ENCODE data around the gene RAB2B.

RAB2B gene

DNA sequence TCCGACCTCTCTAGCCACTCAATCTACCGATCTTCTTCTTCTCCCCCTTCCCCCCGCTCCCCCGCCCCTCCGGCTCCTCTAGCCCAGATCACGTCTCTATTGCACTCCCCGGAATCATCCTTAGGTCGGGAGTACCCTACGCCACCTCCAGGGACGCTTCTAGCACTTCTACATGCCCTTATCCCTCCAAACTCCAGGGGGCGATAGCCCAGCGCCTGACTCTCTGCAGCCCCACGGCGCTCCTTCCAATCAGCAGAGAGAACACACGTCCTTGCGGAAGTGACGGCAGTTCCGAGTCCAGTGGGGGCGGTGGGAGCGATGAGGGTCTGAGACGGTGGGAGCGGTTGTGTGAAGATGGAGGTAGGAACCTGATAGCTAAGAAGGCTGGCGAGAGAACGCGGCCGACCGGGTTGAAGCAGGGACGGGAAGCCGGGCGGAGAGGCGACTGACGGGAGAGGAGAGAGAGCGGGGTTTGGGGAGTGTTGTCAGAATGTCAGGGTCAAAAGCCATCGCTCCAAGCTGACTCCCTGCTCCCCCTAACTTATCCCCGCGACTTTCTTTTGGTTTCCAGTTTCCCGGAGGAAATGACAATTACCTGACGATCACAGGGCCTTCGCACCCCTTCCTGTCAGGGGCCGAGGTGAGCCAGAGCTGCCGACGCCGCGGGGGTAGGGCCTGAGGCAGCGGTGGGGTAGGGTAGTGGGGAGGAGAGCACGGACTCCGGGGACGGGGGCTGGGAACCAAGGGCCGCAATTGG, at the start of gene RAB2B, which contains the start of gene TOX4:
TSS of gene RAB2B (minus strand) at position 35 of the 757 bp plus-strand sequence. CDS start 87 bp downstream, outside the sequence.
TSS of gene TOX4 (plus strand) at position 271 of the 757 bp plus-strand sequence. CDS start at position 355, 84 bp downstream.
- peak; percentile 64 for DNase-seq (ENCODE audit: low read depth)

- peak; percentile 31 for DNase-seq (ENCODE audit: low read depth)
Observed at GRCh38 chr14:21525962-21526671, 49.4 kb upstream of the RAB2B start, which contains the start of gene SALL2. SALL2 (minus strand) TSS chr14:21526346; CDS start chr14:21526127, 219 bp downstream.

- DNase-seq (ENCODE audit: low read depth) = no peak
Observed at GRCh38 chr14:21525571-21525961, 48.8 kb upstream of the RAB2B start.

GRCh38 chr14:21524575-21525490, 48.1 kb upstream of the RAB2B start:
- DNase-seq (ENCODE audit: low read depth) = no peak

- DNase-seq (ENCODE audit: low read depth) = no peak
Observed at GRCh38 chr14:21523203-21523602, 46.4 kb upstream of the RAB2B start.

GRCh38 chr14:21521501-21521900, 44.7 kb upstream of the RAB2B start:
- no peak for DNase-seq (ENCODE audit: low read depth)

- DNase-seq (ENCODE audit: low read depth) = no peak
Observed at GRCh38 chr14:21520767-21521166, 44.0 kb upstream of the RAB2B start.

DNA sequence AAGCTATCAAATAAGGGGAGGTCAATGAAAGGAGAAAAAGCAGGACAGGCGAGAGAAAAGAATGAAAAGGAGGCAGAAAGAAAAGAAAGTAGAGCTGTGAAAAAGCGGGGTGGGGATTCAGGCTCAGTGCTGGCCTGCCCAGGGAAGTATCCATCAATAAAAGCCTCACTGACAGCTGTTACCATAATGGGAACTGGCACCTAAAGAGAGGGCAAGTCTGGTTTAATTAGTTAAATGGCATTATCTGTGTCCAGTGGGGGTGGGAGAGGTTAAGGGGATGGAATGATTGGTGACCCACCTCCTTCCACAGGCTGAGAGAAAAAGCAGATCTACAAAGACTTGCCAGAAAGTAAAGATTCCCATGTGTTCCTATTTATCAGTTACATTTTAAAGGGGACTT, 42.0 kb upstream of the RAB2B start:
- no peak for DNase-seq (ENCODE audit: low read depth)

- no peak for DNase-seq (ENCODE audit: low read depth)
Observed at GRCh38 chr14:21514341-21514740, 37.6 kb upstream of the RAB2B start.

GRCh38 chr14:21510735-21511657, 34.2 kb upstream of the RAB2B start, which contains the start of gene METTL3:
METTL3 (minus strand) TSS chr14:21511340; CDS start chr14:21511223, 117 bp downstream.
- DNase-seq (ENCODE audit: low read depth) = peak; percentile 65

GRCh38 chr14:21509432-21510143, 32.8 kb upstream of the RAB2B start:
- DNase-seq (ENCODE audit: low read depth) = no peak

DNA sequence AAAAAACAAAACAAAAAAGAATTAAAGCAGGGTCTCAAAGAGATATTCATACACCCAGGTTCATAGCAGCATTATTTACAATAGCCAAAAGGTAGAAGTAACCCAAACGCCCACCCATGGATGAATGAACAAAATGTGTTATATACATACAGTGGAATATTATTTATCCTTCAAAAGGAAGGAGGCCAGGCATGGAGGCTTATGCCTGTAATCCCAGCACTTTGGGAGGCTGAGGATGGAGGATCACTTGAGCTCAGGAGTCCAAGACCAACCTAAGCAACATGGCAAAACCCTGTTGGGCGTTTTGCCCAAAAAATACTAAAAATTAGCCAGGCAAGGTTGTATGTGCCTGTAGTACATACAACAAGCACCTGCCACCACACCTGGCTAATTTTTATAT, 29.8 kb upstream of the RAB2B start:
- DNase-seq (ENCODE audit: low read depth) = no peak

- no peak for DNase-seq (ENCODE audit: low read depth)
Observed at GRCh38 chr14:21505012-21505553, 28.3 kb upstream of the RAB2B start.

DNA sequence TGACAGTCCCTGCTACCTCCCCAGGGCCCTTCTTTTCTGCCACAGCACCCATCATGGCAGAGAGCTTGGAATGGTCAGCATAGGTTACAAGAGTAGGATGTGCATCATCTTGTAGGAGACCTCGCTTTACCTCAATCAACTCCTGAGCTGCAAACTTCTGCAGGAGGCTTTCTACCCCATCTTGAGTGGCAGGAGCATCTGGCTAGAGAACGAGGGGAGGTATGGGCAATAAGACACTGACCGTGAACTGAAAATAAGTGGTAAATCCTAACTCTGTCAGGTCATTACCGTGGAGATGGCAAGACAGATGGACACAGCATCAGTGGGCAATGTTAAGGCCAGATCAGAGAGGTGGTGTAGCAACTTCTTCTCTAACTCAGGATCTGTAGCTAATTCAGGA, 26.6 kb upstream of the RAB2B start:
- no peak for DNase-seq (ENCODE audit: low read depth)

- DNase-seq (ENCODE audit: low read depth) = no peak
Observed at GRCh38 chr14:21501568-21501967, 24.8 kb upstream of the RAB2B start.

DNA sequence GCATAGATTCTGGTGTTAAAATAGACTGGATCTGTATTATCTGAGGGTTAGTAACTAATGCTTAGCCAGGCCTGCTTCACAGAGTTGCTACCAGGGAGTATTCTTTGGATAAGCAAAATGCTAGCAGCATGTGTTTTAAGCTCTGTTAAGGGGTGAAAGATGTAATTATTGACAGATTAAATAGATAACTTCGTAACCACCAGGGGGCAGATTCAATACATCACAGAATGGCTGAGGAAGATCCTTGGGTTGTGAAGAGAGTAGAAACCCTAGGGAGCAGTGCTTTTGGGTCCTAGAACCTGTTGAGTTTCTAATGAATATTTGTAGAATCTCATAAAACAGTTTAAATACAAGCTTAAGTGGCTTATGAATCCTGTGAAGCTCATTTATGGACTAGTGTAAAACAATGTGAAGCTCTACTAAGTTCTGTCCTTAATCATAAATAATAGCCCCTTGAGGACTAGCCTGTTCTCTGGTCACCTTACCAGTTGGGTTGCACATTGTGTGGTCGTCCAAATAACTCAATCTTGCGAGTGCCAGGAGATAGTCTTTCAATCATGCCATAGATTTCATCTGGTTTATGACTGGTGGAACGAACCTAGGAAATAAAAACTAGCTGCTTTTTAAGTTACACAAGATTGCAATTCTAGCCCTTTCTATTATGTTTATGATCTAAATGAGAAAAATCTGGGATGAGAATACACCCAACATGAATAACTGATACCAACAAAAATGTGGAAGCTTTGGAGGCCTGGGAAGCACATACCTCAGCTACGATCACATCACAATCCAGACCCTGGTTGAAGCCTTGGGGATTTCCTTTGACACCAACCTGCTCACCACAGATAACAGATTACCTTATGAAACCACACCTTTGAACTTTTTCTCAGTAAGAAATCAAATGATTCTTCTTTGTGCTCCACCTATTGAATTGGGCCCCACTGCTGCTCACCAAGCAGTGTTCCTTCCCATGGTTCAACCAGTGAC, 22.1 kb upstream of the RAB2B start:
- DNase-seq (ENCODE audit: low read depth) = no peak

- DNase-seq (ENCODE audit: low read depth) = no peak
Observed at GRCh38 chr14:21496453-21496852, 19.7 kb upstream of the RAB2B start.

DNA sequence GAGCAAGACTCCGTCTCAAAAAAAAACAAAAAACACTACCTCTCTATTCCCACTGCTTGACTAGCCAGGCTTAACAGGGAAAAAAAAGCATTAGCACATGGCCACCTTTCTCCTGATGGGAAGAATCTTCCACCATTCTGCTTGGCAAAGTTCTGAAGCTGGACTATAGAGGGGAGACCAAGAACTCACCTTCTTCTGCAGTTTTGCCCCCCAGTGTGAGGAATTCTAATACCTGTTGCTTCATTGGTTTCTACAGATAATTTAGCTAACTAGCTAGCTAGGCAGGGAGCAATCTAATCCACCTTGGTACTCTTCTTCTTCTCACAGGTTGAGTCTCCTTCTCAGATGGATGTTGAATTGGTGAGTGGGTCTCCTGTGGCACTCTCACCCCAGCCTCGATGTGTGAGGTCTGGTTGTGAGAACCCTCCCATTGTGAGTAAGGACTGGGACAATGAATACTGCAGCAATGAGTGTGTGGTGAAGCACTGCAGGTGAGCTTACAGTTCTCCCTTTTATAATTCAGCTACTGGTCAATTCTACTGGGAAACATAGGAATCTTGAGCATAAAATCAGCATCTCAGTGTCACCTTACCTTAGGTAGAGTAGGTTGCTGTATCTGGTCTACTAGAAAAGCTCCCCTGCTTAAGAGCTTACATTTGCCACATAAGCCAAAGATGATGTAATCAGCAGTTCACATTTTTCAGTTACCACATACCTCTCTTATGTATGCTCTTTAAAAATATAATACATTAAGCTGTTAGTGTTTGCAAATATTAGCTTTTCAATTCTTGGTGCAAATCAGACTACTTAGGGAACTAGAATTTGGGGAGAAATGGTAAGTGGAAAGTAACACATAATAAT, 18.4 kb upstream of the RAB2B start:
- no peak for DNase-seq (ENCODE audit: low read depth)
